Stimulated activated CD8-positive, alpha-beta memory T cell treated with anti-CD3 and anti-CD28 coated beads, Interleukin-4, amount 100 ng/mL, for 48 hours (primary cell): ENCODE data around the gene COL27A1.

Experiments
- DNase-seq: peaks from one replicate; pipeline ENCODE4 v3.0.0-alpha.2; 2020

The COL27A1 gene

GRCh38 chr9:114149765-114150340 is 5.5 kb upstream of the COL27A1 start:
- DNase-seq = no peak

- DNase-seq = no peak
Observed at GRCh38 chr9:114150608-114151007, 4.7 kb upstream of the COL27A1 start.

- DNase-seq = no peak
Observed at GRCh38 chr9:114151426-114151956, 3.8 kb upstream of the COL27A1 start.

GRCh38 chr9:114153761-114154599 is 1.4 kb upstream of the COL27A1 start:
- no peak for DNase-seq

- DNase-seq = peak; percentile 25
Observed at GRCh38 chr9:114154600-114155102, 686 bp upstream of the COL27A1 start.

- peak; percentile 41 for DNase-seq
Observed at GRCh38 chr9:114155995-114156656, 789 bp downstream of the COL27A1 start.

GRCh38 chr9:114156657-114157421 is 1.5 kb downstream of the COL27A1 start:
- DNase-seq = peak; percentile 45

GRCh38 chr9:114157516-114158176 is 2.3 kb downstream of the COL27A1 start:
- no peak for DNase-seq

GRCh38 chr9:114158482-114159130 is 3.3 kb downstream of the COL27A1 start:
- no peak for DNase-seq

- no peak for DNase-seq
Observed at GRCh38 chr9:114159691-114160090, 4.4 kb downstream of the COL27A1 start.

- no peak for DNase-seq
Observed at GRCh38 chr9:114161513-114161912, 6.2 kb downstream of the COL27A1 start.

GRCh38 chr9:114163517-114163951 is 8.2 kb downstream of the COL27A1 start:
- DNase-seq = no peak

GRCh38 chr9:114164191-114164794 is 9.0 kb downstream of the COL27A1 start:
- no peak for DNase-seq

GRCh38 chr9:114165407-114166102 is 10.2 kb downstream of the COL27A1 start:
- DNase-seq = no peak

GRCh38 chr9:114166103-114166470 is 10.8 kb downstream of the COL27A1 start:
- DNase-seq = no peak

- DNase-seq = no peak
Observed at GRCh38 chr9:114166614-114167572, 11.6 kb downstream of the COL27A1 start.

- no peak for DNase-seq
Observed at GRCh38 chr9:114167591-114168091, 12.3 kb downstream of the COL27A1 start.

- DNase-seq = no peak
Observed at GRCh38 chr9:114168281-114169028, 13.1 kb downstream of the COL27A1 start.
